Measurements from ENCODE around the gene AKR1B1.
A peak's percentile ranks its signal among the peaks of the same experiment; 100 is the strongest.

AKR1B1 gene

GRCh38 chr7:134443396-134444070 lies 15.4 kb downstream of the AKR1B1 start:
- no peak for DNase-seq

- DNase-seq = no peak
These were observed 16.3 kb downstream of the AKR1B1 start for GRCh38 chr7:134442441-134443220.

- DNase-seq = no peak
These were observed 17.6 kb downstream of the AKR1B1 start for GRCh38 chr7:134441264-134441663.

- no peak for DNase-seq
These were observed 18.4 kb downstream of the AKR1B1 start for GRCh38 chr7:134440476-134440875.

- DNase-seq = no peak
These were observed 18.8 kb downstream of the AKR1B1 start for GRCh38 chr7:134440067-134440466.

- DNase-seq = no peak
These were observed 20.0 kb downstream of the AKR1B1 start for GRCh38 chr7:134438946-134439345.

GRCh38 chr7:134435161-134435920 lies 23.6 kb downstream of the AKR1B1 start:
- DNase-seq = no peak

GRCh38 chr7:134434701-134435100 lies 24.2 kb downstream of the AKR1B1 start:
- no peak for DNase-seq

- DNase-seq = no peak
These were observed 25.5 kb downstream of the AKR1B1 start for GRCh38 chr7:134433430-134433829.

- peak; percentile 56 for DNase-seq
These were observed 26.4 kb downstream of the AKR1B1 start for GRCh38 chr7:134432296-134433152.

- no peak for DNase-seq
These were observed 27.1 kb downstream of the AKR1B1 start for GRCh38 chr7:134431815-134432214.

GRCh38 chr7:134429481-134429880 lies 29.4 kb downstream of the AKR1B1 start:
- DNase-seq = no peak

- DNase-seq = no peak
These were observed 30.0 kb downstream of the AKR1B1 start for GRCh38 chr7:134428942-134429341.

GRCh38 chr7:134427896-134428295 lies 31.0 kb downstream of the AKR1B1 start:
- DNase-seq = no peak

GRCh38 chr7:134425777-134426176 lies 33.1 kb downstream of the AKR1B1 start:
- no peak for DNase-seq

- DNase-seq = no peak
These were observed 36.3 kb downstream of the AKR1B1 start for GRCh38 chr7:134422638-134423037.

- no peak for DNase-seq
These were observed 36.9 kb downstream of the AKR1B1 start for GRCh38 chr7:134422008-134422407.

GRCh38 chr7:134420424-134421125 lies 38.3 kb downstream of the AKR1B1 start:
- no peak for DNase-seq

- no peak for DNase-seq
These were observed 39.0 kb downstream of the AKR1B1 start for GRCh38 chr7:134419875-134420274.

- DNase-seq = no peak
These were observed 39.8 kb downstream of the AKR1B1 start for GRCh38 chr7:134419085-134419484.

GRCh38 chr7:134415700-134416099 lies 43.2 kb downstream of the AKR1B1 start:
- no peak for DNase-seq

GRCh38 chr7:134414109-134414508 lies 44.8 kb downstream of the AKR1B1 start:
- DNase-seq = no peak

Data from activated CD4-positive, alpha-beta T cell treated with anti-CD3 and anti-CD28 coated beads, Interleukin-2, amount 50 U/mL, for 1 hour (primary cell).